HEK293 (cell line): ENCODE measurements around the gene IMPACT.

Source experiments
- CTCF ChIP-seq: fragments of 450-650 bp; formaldehyde crosslinking; IDR thresholded peaks from 2 replicates; pipeline ENCODE4 v1.5.1; 2016; ENCODE audit warnings: missing biosample characterization, missing genetic modification characterization
- GLIS2 ChIP-seq: fragments of 450-650 bp; formaldehyde crosslinking; IDR thresholded peaks from 2 replicates; pipeline ENCODE4 v1.5.1; 2016; ENCODE audit warnings: missing biosample characterization, missing genetic modification characterization
- RBAK ChIP-seq: fragments of 450-650 bp; formaldehyde crosslinking; IDR thresholded peaks from 2 replicates; pipeline ENCODE4 v1.5.1; 2016; ENCODE audit warnings: missing biosample characterization, missing genetic modification characterization
- ZBTB7A ChIP-seq: fragments of 450-650 bp; formaldehyde crosslinking; IDR thresholded peaks from 2 replicates; pipeline ENCODE4 v1.5.1; 2016; ENCODE audit warnings: low read depth, missing biosample characterization, missing genetic modification characterization
- ZNF114 ChIP-seq: fragments of 450-650 bp; formaldehyde crosslinking; IDR thresholded peaks from 2 replicates; pipeline ENCODE4 v1.5.0; 2017; ENCODE audit warnings: missing biosample characterization, missing genetic modification characterization
- ZNF140 ChIP-seq: fragments of 450-650 bp; formaldehyde crosslinking; IDR thresholded peaks from 2 replicates; pipeline ENCODE4 v1.5.1; 2016; ENCODE audit warnings: missing biosample characterization, missing genetic modification characterization
- ZNF518A ChIP-seq: fragments of 450-650 bp; formaldehyde crosslinking; conservative IDR thresholded peaks from 2 replicates; pipeline ENCODE4 v1.5.1; 2016; ENCODE audit warnings: low read depth, missing biosample characterization, missing genetic modification characterization
- ZNF658 ChIP-seq: fragments of 450-650 bp; formaldehyde crosslinking; IDR thresholded peaks from 2 replicates; pipeline ENCODE4; 2016; ENCODE audit warnings: missing biosample characterization, missing genetic modification characterization
- ZNF704 ChIP-seq: fragments of 450-650 bp; formaldehyde crosslinking; IDR thresholded peaks from 2 replicates; pipeline ENCODE4 v1.5.1; 2016; ENCODE audit warnings: missing biosample characterization, missing genetic modification characterization
- ZNF785 ChIP-seq: fragments of 450-650 bp; formaldehyde crosslinking; IDR thresholded peaks from 2 replicates; pipeline ENCODE4 v1.5.1; 2016; ENCODE audit warnings: missing biosample characterization, missing genetic modification characterization
- TF ChIP-seq, protein P1 (sequence below): fragments of 450-650 bp; formaldehyde crosslinking; IDR thresholded peaks from 2 replicates; pipeline ENCODE4 v1.5.1; 2016; ENCODE audit warnings: missing biosample characterization, missing genetic modification characterization

DNA sequence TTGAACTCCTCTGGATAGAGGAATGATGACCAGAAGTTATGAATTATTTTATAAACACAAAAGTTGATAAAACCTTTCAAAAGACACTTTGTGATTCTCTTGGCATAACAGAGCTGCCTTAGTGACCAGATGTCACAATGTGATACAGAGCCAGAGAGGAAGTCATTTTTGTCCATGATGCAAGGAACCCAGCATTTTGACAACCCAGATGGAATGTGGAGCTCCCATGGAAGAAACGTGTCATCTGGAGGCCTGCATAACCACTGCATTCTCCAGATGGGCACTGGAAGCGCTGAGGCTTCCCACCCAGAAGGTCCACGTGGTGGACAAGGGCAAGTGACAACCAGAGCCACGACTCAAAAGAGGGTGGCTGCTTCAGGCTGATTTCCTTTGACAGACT, 64.1 kb downstream of the IMPACT start:
- no peak for TF ChIP-seq ZBTB7A (tag by site-specific recombination)
- TF ChIP-seq CTCF (tag by site-specific recombination) = no peak
- no peak for TF ChIP-seq ZNF114 (tag by site-specific recombination)
- no peak for TF ChIP-seq ZNF518A (tag by site-specific recombination)
- no peak for TF ChIP-seq GLIS2 (tag by site-specific recombination)
- no peak for TF ChIP-seq ZNF785 (tag by site-specific recombination)
- no peak for TF ChIP-seq RBAK (tag by site-specific recombination)
- TF ChIP-seq ZNF140 = no peak
- TF ChIP-seq, protein P1, sequence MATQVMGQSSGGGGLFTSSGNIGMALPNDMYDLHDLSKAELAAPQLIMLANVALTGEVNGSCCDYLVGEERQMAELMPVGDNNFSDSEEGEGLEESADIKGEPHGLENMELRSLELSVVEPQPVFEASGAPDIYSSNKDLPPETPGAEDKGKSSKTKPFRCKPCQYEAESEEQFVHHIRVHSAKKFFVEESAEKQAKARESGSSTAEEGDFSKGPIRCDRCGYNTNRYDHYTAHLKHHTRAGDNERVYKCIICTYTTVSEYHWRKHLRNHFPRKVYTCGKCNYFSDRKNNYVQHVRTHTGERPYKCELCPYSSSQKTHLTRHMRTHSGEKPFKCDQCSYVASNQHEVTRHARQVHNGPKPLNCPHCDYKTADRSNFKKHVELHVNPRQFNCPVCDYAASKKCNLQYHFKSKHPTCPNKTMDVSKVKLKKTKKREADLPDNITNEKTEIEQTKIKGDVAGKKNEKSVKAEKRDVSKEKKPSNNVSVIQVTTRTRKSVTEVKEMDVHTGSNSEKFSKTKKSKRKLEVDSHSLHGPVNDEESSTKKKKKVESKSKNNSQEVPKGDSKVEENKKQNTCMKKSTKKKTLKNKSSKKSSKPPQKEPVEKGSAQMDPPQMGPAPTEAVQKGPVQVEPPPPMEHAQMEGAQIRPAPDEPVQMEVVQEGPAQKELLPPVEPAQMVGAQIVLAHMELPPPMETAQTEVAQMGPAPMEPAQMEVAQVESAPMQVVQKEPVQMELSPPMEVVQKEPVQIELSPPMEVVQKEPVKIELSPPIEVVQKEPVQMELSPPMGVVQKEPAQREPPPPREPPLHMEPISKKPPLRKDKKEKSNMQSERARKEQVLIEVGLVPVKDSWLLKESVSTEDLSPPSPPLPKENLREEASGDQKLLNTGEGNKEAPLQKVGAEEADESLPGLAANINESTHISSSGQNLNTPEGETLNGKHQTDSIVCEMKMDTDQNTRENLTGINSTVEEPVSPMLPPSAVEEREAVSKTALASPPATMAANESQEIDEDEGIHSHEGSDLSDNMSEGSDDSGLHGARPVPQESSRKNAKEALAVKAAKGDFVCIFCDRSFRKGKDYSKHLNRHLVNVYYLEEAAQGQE (tag by site-specific recombination) = no peak
- TF ChIP-seq ZNF658 (tag by site-specific recombination) = no peak
- TF ChIP-seq ZNF704 (tag by site-specific recombination) = no peak
